HepG2 (cell line): ENCODE results near the gene PPM1F. TPM values are rescaled to one million over a fixed set of nuclear protein-coding genes. Genes with fewer than 3 reads are reported as not detected.

ENCODE experiments used
- ATRX ChIP-seq: sonication (generic); formaldehyde crosslinking; IDR thresholded peaks from 2 replicates; pipeline ENCODE4 v1.4.0; 2020; ENCODE audit warnings: missing genetic modification reagents, borderline replicate concordance
- CREM ChIP-seq, 2 experiments: sonication (generic) in 1 of 2; formaldehyde crosslinking in 1 of 2; IDR thresholded peaks; 2 replicates each; pipeline versions ENCODE4 v1.4.0 to v1.6.1; 2016 to 2020; ENCODE audit warnings: antibody characterized with exemption in 1 of 2, mild to moderate bottlenecking in 1 of 2, missing genetic modification reagents in 1 of 2
- ESRRA ChIP-seq: sonication (generic); formaldehyde crosslinking; IDR thresholded peaks from 2 replicates; pipeline ENCODE4 v1.5.1; 2020; ENCODE audit warnings: mild to moderate bottlenecking, low read depth, missing genetic modification reagents
- GATAD2A ChIP-seq: IDR thresholded peaks from 2 replicates; pipeline ENCODE4 v1.6.1; 2016
- GFI1 ChIP-seq: sonication (generic); formaldehyde crosslinking; IDR thresholded peaks from 2 replicates; pipeline ENCODE4 v1.5.0; 2020; ENCODE audit warnings: missing genetic modification reagents, mild to moderate bottlenecking, borderline replicate concordance
- GRHL1 ChIP-seq: sonication (generic); formaldehyde crosslinking; conservative IDR thresholded peaks from 2 replicates; pipeline ENCODE4 v1.8.0; 2022; ENCODE audit warnings: missing genetic modification reagents
- MBD4 ChIP-seq: IDR thresholded peaks from 2 replicates; pipeline ENCODE4 v1.6.1; 2012; ENCODE audit warnings: low read length, inconsistent platforms, borderline replicate concordance
- NFIC ChIP-seq: IDR thresholded peaks from 2 replicates; pipeline ENCODE4 v1.6.1; 2012; ENCODE audit warnings: mild to moderate bottlenecking, low read length, inconsistent platforms
- PAF1 ChIP-seq: IDR thresholded peaks from 2 replicates; pipeline ENCODE4 v1.6.1; 2016; ENCODE audit warnings: missing genetic modification reagents, missing compliant biosample characterization
- POGK ChIP-seq: sonication (generic); formaldehyde crosslinking; conservative IDR thresholded peaks from 2 replicates; pipeline ENCODE4 v1.8.0; 2022; ENCODE audit warnings: mild to moderate bottlenecking, moderate library complexity, missing genetic modification reagents
- SRSF1 ChIP-seq: fragments of 200-400 bp; formaldehyde crosslinking; optimal IDR thresholded peaks from 2 replicates; pipeline ENCODE3; 2017; ENCODE audit warnings: mild to moderate bottlenecking, low read depth, low read length, moderate library complexity
- TFDP1 ChIP-seq: IDR thresholded peaks from 2 replicates; pipeline ENCODE4 v1.6.1; 2016; ENCODE audit warnings: missing compliant biosample characterization, missing genetic modification reagents, borderline replicate concordance
- ZBTB37 ChIP-seq: sonication (generic); formaldehyde crosslinking; IDR thresholded peaks from 2 replicates; pipeline ENCODE4 v1.4.0; 2020; ENCODE audit warnings: mild to moderate bottlenecking, missing genetic modification reagents
- ZNF160 ChIP-seq: sonication (generic); formaldehyde crosslinking; IDR thresholded peaks from 2 replicates; pipeline ENCODE4 v1.8.0; 2022; ENCODE audit warnings: mild to moderate bottlenecking, inconsistent platforms, missing genetic modification reagents
- ZNF281 ChIP-seq: sonication (generic); formaldehyde crosslinking; IDR thresholded peaks from 2 replicates; pipeline ENCODE4 v1.4.0; 2020; ENCODE audit warnings: missing genetic modification reagents, borderline replicate concordance
- ZNF550 ChIP-seq: sonication (generic); formaldehyde crosslinking; IDR thresholded peaks from 2 replicates; pipeline ENCODE4 v1.4.0; 2020; ENCODE audit warnings: mild to moderate bottlenecking, missing genetic modification reagents, borderline replicate concordance
- ZNF577 ChIP-seq: sonication (generic); formaldehyde crosslinking; IDR thresholded peaks from 2 replicates; pipeline ENCODE4 v1.4.0; 2020; ENCODE audit warnings: mild to moderate bottlenecking, low read depth, missing genetic modification reagents, borderline replicate concordance
- ZNF629 ChIP-seq: sonication (generic); formaldehyde crosslinking; conservative IDR thresholded peaks from 2 replicates; pipeline ENCODE4 v1.5.0; 2020; ENCODE audit warnings: missing genetic modification reagents
- ZNF713 ChIP-seq: sonication (generic); formaldehyde crosslinking; IDR thresholded peaks from 2 replicates; pipeline ENCODE4 v1.4.0; 2020; ENCODE audit warnings: mild to moderate bottlenecking, missing genetic modification reagents
- ZNF747 ChIP-seq: sonication (generic); formaldehyde crosslinking; IDR thresholded peaks from 2 replicates; pipeline ENCODE4 v1.8.1; 2023; ENCODE audit warnings: missing genetic modification reagents, mild to moderate bottlenecking, borderline replicate concordance
- polyA plus RNA-seq, 8 experiments: library from polyadenylated mRNA; depleted of rRNA in 3 of 8; stranded (reverse) in 7 of 8; unstranded in 1 of 8; fragments of >200 nt; fragmentation: Illumina TruSeq in 4 of 8; extraction: Trizol in 4 of 8; gene quantifications; 2 replicates each; pipeline versions ENCODE4 v1.2.1 to v1.2.3, GENCODE V29; 2011 to 2016; ENCODE audit warnings: low read depth in 4 of 8, missing spikeins in 1 of 8, mixed read lengths in 1 of 8; ENCODE audit not compliant: insufficient read depth in 1 of 8
- total RNA-seq, 5 experiments: library from RNA; depleted of rRNA; stranded (reverse); fragments of >200 nt; fragmentation: Illumina TruSeq; extraction: Trizol; gene quantifications; 2 replicates each; pipeline ENCODE4 v1.2.3, GENCODE V29; 2016; ENCODE audit warnings: low read depth in 1 of 5

Gene PPM1F
- total and polyA plus RNA-seq, 2 of the 13 experiments (the other 11 are each of a cell fraction or from before 2014, with no cell fraction given): 11.0 to 19.6 TPM

GRCh38 chr22:21938071-21938822 is 14.4 kb downstream of the PPM1F start (continued):
- TF ChIP-seq SRSF1 (peak; percentile 96), MBD4 (no peak), GRHL1 (CRISPR knock-in tag) (no peak), ESRRA (CRISPR knock-in tag) (0 out of 2 replicates have a peak, but pooled peaks have one; percentile 35), GFI1 (CRISPR knock-in tag) (no peak; the same call in 1 of the 2 replicates), POGK (CRISPR knock-in tag) (peak; percentile 86), ZNF550 (CRISPR knock-in tag) (0 out of 2 replicates have a peak, but pooled peaks have one; percentile 24), NFIC (no peak), ZNF629 (CRISPR knock-in tag) (0 out of 2 replicates have a peak, but pooled peaks have one; percentile 8), PAF1 (no peak), ZNF577 (CRISPR knock-in tag) (no peak), ZNF160 (CRISPR knock-in tag) (no peak), ZNF747 (CRISPR knock-in tag) (no peak), ZNF713 (peak; percentile 86; the same call in 1 of the 2 replicates), ZNF281 (CRISPR knock-in tag) (no peak), GATAD2A (peak; percentile 51; the same call in 1 of the 2 replicates), TFDP1 (CRISPR knock-in tag) (peak; percentile 79; the same call in 1 of the 2 replicates), ATRX (CRISPR knock-in tag) (no peak), ZBTB37 (peak; percentile 51; the same call in 1 of the 2 replicates), CREM (IDR thresholded peaks at IDR 0.05) (no peak), CREM (CRISPR knock-in tag; IDR thresholded peaks at IDR 0.05) (no peak)
